OCI-LY1 (cell line): ENCODE results near the gene HYAL1.

Source experiments
- H2AFZ ChIP-seq: fragments of 200-600 bp; sonication (generic), shearing (Covaris generic); 2 replicates; pipeline ENCODE4 v1.6.0; 2014; ENCODE audit warnings: antibody characterized with exemption, mild to moderate bottlenecking, low read length
- H3F3A ChIP-seq: fragments of 200-600 bp; sonication (generic), shearing (Covaris generic); 2 replicates; pipeline ENCODE4 v1.6.0; 2014; ENCODE audit warnings: mild to moderate bottlenecking, antibody characterized with exemption, low read length, moderate library complexity; ENCODE audit not compliant: insufficient read depth
- H3K27ac ChIP-seq: fragments of 200-600 bp; sonication (generic); 2 replicates; pipeline ENCODE4 v1.5.1; 2014; ENCODE audit warnings: low read length, mixed run types, mild to moderate bottlenecking, low read depth; ENCODE audit not compliant: poor library complexity, severe bottlenecking
- H3K27me3 ChIP-seq: fragments of 200-600 bp; sonication (generic); 2 replicates; pipeline ENCODE4 v1.6.0; 2014; ENCODE audit warnings: antibody characterized with exemption, mild to moderate bottlenecking, low read length, moderate library complexity; ENCODE audit not compliant: insufficient read depth
- H3K36me3 ChIP-seq: fragments of 200-600 bp; sonication (generic); 2 replicates; pipeline ENCODE4 v1.6.1; 2014; ENCODE audit warnings: mild to moderate bottlenecking, antibody characterized with exemption, low read length, moderate library complexity, mixed read lengths; ENCODE audit not compliant: insufficient read depth
- H3K4me1 ChIP-seq: fragments of 200-600 bp; sonication (generic); 2 replicates; pipeline ENCODE4 v1.5.1; 2014; ENCODE audit warnings: mild to moderate bottlenecking, low read length, moderate library complexity; ENCODE audit not compliant: insufficient read depth, severe bottlenecking
- H3K4me2 ChIP-seq: fragments of 200-600 bp; sonication (generic), shearing (Covaris generic); 2 replicates; pipeline ENCODE4 v1.6.1; 2014; ENCODE audit warnings: low read length
- H3K4me3 ChIP-seq: fragments of 200-600 bp; sonication (generic); 2 replicates; pipeline ENCODE4 v1.5.1; 2014; ENCODE audit warnings: low read length, low read depth, mild to moderate bottlenecking, mixed read lengths; ENCODE audit not compliant: poor library complexity, severe bottlenecking
- H3K79me2 ChIP-seq: fragments of 200-600 bp; shearing (Covaris generic); 2 replicates; pipeline ENCODE4 v1.6.1; 2016; ENCODE audit warnings: mixed run types, low read length, mixed read lengths; ENCODE audit not compliant: insufficient read depth
- H3K9ac ChIP-seq: fragments of 200-600 bp; sonication (generic), shearing (Covaris generic); 2 replicates; pipeline ENCODE4 v1.6.1; 2014; ENCODE audit warnings: mild to moderate bottlenecking, low read length, mixed read lengths
- H3K9me2 ChIP-seq: fragments of 200-600 bp; sonication (generic), shearing (Covaris generic); 2 replicates; pipeline ENCODE4 v1.6.1; 2014; ENCODE audit warnings: low read depth, mild to moderate bottlenecking, low read length, mixed read lengths
- H3K9me3 ChIP-seq: fragments of 200-600 bp; shearing (Covaris generic); 2 replicates; pipeline ENCODE4 v1.6.1; 2014; ENCODE audit warnings: low read length, mixed read lengths
- H4K20me1 ChIP-seq: fragments of 200-600 bp; sonication (generic), shearing (Covaris generic); 2 replicates; pipeline ENCODE4 v1.6.0; 2016; ENCODE audit warnings: mild to moderate bottlenecking, low read length; ENCODE audit not compliant: insufficient read depth
- EZH2 ChIP-seq: fragments of 200-600 bp; sonication (generic), shearing (Covaris generic); IDR thresholded peaks from 2 replicates; pipeline ENCODE4 v1.8.0; 2017; ENCODE audit warnings: borderline replicate concordance, mixed run types, mild to moderate bottlenecking, antibody characterized with exemption, low read length, moderate library complexity, mixed read lengths
- TF ChIP-seq, protein P1 (sequence below): fragments of 200-600 bp; sonication (generic), shearing (Covaris generic); IDR thresholded peaks from 2 replicates; pipeline ENCODE4 v1.5.1; 2017; ENCODE audit warnings: mild to moderate bottlenecking, antibody characterized with exemption, low read length, moderate library complexity, mixed read lengths

HYAL1 gene

DNA sequence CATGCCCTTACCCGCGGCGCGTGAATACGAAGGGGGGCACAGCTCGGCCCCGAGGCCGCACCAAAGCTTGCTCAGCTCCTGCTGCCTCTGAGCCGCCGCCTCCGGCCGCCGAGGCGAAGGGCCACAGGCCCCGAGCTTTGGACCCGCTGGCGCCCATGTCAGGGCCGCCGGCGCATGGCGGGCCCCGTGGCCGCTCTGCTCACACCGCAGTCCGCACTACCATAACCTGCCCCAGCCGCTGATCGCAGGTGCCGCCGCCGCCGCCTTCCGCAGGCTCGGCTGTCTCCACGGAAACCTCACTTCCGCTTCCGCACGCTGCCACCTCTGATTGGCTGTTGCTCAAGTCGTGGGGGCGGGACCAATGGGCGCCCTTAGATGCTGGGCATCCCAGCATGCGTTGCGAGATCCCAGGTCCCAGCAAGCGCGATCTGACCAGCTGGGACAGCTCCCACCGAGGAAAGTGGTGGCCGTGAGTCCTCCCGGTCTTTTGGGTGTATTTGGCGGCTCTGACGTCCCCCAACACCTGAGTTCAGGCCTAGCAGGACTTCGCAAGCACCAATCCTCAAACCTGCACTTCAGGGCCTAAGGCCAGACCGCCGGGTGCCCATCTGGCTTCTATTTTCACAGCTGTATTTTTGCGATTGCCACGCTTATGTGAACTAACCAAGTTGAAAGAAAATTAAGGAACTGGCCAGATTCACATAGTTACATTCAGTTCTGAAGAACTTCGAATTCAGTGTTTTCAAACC lies 24.7 kb upstream of the HYAL1 start, which contains the start of gene TUSC2:
Gene TUSC2 (minus strand): TSS at position 281 of the 749 bp plus-strand sequence. CDS start 124 bp downstream, at position 157.
- H2AFZ ChIP-seq = no peak within 1 kb of the TSS
- H3K9ac ChIP-seq = peak within 1 kb of the TSS; percentile 99
- H3K36me3 ChIP-seq = peaks cover 44% of the 10 kb centered on the region
- no peaks in the 10 kb centered on the region for H3K9me3 ChIP-seq
- no peaks in the 10 kb centered on the region for H3K27me3 ChIP-seq
- peak within 1 kb of the TSS; percentile 91 for H3K4me3 ChIP-seq
- peaks cover 20% of the 10 kb centered on the region for H3K4me1 ChIP-seq
- no peaks in the 10 kb centered on the region for H4K20me1 ChIP-seq
- peak within 1 kb of the TSS; percentile 68 for H3K4me2 ChIP-seq
- no peaks in the 10 kb centered on the region for H3K9me2 ChIP-seq
- H3K79me2 ChIP-seq = peaks cover 7% of the 10 kb centered on the region; the same call in 1 of the 2 replicates
- no peak for TF ChIP-seq EZH2
- TF ChIP-seq, protein P1, sequence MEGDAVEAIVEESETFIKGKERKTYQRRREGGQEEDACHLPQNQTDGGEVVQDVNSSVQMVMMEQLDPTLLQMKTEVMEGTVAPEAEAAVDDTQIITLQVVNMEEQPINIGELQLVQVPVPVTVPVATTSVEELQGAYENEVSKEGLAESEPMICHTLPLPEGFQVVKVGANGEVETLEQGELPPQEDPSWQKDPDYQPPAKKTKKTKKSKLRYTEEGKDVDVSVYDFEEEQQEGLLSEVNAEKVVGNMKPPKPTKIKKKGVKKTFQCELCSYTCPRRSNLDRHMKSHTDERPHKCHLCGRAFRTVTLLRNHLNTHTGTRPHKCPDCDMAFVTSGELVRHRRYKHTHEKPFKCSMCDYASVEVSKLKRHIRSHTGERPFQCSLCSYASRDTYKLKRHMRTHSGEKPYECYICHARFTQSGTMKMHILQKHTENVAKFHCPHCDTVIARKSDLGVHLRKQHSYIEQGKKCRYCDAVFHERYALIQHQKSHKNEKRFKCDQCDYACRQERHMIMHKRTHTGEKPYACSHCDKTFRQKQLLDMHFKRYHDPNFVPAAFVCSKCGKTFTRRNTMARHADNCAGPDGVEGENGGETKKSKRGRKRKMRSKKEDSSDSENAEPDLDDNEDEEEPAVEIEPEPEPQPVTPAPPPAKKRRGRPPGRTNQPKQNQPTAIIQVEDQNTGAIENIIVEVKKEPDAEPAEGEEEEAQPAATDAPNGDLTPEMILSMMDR = no peak
- no peaks in the 10 kb centered on the region for H3F3A ChIP-seq
- H3K27ac ChIP-seq = peak within 1 kb of the TSS; percentile 42

DNA sequence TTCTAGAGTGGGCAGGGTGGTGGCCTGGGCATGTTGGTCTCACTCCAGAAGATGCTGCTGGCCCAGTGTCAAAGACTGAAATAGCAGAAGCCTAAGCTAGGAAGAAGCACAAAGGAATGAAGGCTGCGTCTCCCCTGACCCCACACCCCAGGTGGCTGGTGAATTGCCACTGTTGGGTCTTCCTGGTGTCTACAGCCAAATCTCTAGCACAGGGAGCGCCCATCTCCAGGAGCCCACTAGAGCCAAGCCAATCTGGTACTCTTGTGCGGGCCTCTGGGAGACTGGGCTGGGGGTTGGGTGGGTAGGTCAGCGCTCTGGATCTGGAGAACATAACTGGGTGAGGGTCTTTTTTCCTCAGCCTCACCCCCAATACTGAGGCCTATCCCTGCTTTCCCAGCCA lies 23.8 kb upstream of the HYAL1 start:
- no peak overlapping the region for H3K27ac ChIP-seq
- H3K36me3 ChIP-seq = peaks cover 40% of the 10 kb centered on the region

DNA sequence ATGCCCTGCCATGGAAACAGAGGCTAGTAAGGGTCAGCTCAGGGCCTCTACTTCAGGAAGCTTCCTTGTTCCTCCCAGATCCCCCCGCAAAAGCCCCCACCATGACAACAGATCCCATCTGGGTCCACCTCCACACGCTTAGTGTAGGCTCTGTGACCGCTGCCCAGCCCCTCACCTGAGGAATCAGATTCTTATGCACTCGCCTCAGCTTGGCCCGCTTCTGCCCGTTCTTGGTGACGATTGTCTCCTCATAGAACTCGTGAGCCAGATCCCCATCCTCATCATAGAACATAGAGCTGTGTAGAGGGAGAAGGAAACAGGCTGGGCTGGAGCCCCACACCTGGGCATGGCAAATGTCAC lies 22.8 kb upstream of the HYAL1 start:
- no peaks in the 10 kb centered on the region for H4K20me1 ChIP-seq
- H3F3A ChIP-seq = no peaks in the 10 kb centered on the region
- no peaks in the 10 kb centered on the region for H3K27me3 ChIP-seq
- H3K79me2 ChIP-seq = peaks cover 7% of the 10 kb centered on the region; the same call in 1 of the 2 replicates
- no peaks in the 10 kb centered on the region for H3K9me3 ChIP-seq
- H3K36me3 ChIP-seq = peaks cover 31% of the 10 kb centered on the region
- H2AFZ ChIP-seq = no peak overlapping the region
- TF ChIP-seq, protein P1 = no peak
- TF ChIP-seq EZH2 = no peak
- H3K4me2 ChIP-seq = no peak overlapping the region
- no peak overlapping the region for H3K4me3 ChIP-seq
- H3K4me1 ChIP-seq = peaks cover 32% of the 10 kb centered on the region
- no peaks in the 10 kb centered on the region for H3K9me2 ChIP-seq
- no peak overlapping the region for H3K27ac ChIP-seq
- no peak overlapping the region for H3K9ac ChIP-seq

More for the DNA sequence above, 23.8 kb upstream of the HYAL1 start:
- Histone ChIP-seq H3F3A (no peaks in the 10 kb centered on the region), H3K79me2 (peaks cover 7% of the 10 kb centered on the region; the same call in 1 of the 2 replicates), H3K4me1 (peaks cover 29% of the 10 kb centered on the region), H4K20me1 (no peaks in the 10 kb centered on the region), H3K4me2 (peak overlapping the region; percentile 68), H3K4me3 (peak overlapping the region; percentile 91), H3K9ac (peak overlapping the region; percentile 99), H2AFZ (no peak overlapping the region), H3K9me2 (no peaks in the 10 kb centered on the region), H3K27me3 (no peaks in the 10 kb centered on the region), H3K9me3 (no peaks in the 10 kb centered on the region)
- no peak for TF ChIP-seq EZH2
- TF ChIP-seq, protein P1 = no peak
